ENCODE measurements around the gene RFX6. TPM values are rescaled to one million over a fixed set of nuclear protein-coding genes. Genes with fewer than 3 reads are reported as not detected.

The RFX6 gene
- total RNA-seq, 1 experiment from 2014 or later, result 1.3 TPM

DNA sequence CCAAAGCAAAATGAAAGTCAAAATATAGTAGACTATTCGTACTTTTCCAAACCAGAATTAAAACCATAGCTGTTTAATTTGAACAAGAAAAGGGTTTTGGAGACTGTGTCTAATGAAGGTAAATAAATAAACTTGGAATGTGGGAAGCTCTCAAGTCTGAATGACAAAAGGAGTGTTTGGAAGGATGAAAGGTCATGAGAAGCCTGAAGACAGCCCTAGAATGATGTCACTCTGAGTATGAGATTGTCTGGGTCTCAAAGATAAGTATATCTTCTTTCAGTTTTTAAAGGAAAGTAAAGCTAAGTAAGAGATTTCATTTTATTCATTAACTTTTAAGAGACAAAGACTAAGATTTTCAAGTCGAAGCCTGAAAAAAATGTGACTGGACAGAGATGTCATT is 72.9 kb downstream of the RFX6 start:
- BruUV-seq (replicated peaks), result no TSS peak
- no peaks in the 10 kb centered on the region for H3K9me3 Mint-ChIP-seq (ENCODE audit: unreplicated experiment)
- TF ChIP-seq, protein P1, sequence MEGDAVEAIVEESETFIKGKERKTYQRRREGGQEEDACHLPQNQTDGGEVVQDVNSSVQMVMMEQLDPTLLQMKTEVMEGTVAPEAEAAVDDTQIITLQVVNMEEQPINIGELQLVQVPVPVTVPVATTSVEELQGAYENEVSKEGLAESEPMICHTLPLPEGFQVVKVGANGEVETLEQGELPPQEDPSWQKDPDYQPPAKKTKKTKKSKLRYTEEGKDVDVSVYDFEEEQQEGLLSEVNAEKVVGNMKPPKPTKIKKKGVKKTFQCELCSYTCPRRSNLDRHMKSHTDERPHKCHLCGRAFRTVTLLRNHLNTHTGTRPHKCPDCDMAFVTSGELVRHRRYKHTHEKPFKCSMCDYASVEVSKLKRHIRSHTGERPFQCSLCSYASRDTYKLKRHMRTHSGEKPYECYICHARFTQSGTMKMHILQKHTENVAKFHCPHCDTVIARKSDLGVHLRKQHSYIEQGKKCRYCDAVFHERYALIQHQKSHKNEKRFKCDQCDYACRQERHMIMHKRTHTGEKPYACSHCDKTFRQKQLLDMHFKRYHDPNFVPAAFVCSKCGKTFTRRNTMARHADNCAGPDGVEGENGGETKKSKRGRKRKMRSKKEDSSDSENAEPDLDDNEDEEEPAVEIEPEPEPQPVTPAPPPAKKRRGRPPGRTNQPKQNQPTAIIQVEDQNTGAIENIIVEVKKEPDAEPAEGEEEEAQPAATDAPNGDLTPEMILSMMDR (IDR thresholded peaks at IDR 0.05; ENCODE audit: insufficient read depth in 1 of 2, low read depth in 1 of 2, low read length in 1 of 2, severe bottlenecking in 1 of 2, unreplicated experiment in 1 of 2), result no peak
- intact Hi-C loops (cut with micrococcal nuclease; ENCODE audit: unreplicated experiment), result loop anchor here (5.0 kb wide), 1 partner anchor 642 kb away; no protein-coding TSS in a partner anchor
- CTCF ChIA-PET, result no interaction called here
- DNase-seq, result no peak
- H3K4me3 Mint-ChIP-seq (ENCODE audit: unreplicated experiment), result no peak overlapping the region
- no peaks in the 10 kb centered on the region for H3K36me3 Mint-ChIP-seq (ENCODE audit: insufficient read depth, unreplicated experiment)
- peaks cover 57% of the 10 kb centered on the region for H3K4me1 ChIP-seq
- no peaks in the 10 kb centered on the region for H3K36me3 ChIP-seq (ENCODE audit: control insufficient read depth, insufficient read depth, low read length)
- H3K4me3 ChIP-seq (ENCODE audit: low read depth, low read length), result no peak overlapping the region
- peaks cover 57% of the 10 kb centered on the region for H3K4me1 Mint-ChIP-seq (ENCODE audit: low read depth, unreplicated experiment)
- POLR2A ChIA-PET, result no interaction called here
- no peaks in the 10 kb centered on the region for H3K27me3 ChIP-seq (replicated peaks; ENCODE audit: control insufficient read depth, insufficient read depth, low read length)
- no peaks in the 10 kb centered on the region for H3K9me3 ChIP-seq
- no peak overlapping the region for H3K27ac Mint-ChIP-seq (ENCODE audit: unreplicated experiment)
- no peaks in the 10 kb centered on the region for H3K27me3 Mint-ChIP-seq (ENCODE audit: insufficient read depth, unreplicated experiment)

DNA sequence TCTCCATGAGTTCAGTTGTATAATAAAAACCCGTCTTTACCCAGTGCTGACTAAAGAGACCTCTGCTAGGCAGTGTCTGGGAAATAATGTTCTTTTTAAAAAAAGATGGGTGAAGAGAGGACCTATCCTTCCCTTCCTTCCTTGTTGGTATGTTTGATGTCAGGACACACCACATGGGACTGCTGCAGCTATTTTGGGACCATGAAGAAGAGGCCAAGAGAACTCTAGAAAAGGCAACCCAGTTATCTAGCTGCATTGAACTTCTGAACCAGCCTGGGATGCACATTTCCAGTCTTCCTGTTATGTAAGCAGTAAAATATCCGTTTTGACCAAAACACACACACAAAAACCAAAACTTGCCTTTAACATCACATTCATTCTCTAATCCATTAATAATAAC is 77.3 kb downstream of the RFX6 start:
- H3K27me3 ChIP-seq (replicated peaks; ENCODE audit: control insufficient read depth, insufficient read depth, low read length), result no peaks in the 10 kb centered on the region
- Mint-ChIP-seq H3K4me3 (ENCODE audit: unreplicated experiment) (peak overlapping the region; percentile 54), H3K9me3 (ENCODE audit: unreplicated experiment) (no peaks in the 10 kb centered on the region), H3K36me3 (ENCODE audit: insufficient read depth, unreplicated experiment) (no peaks in the 10 kb centered on the region), H3K27ac (ENCODE audit: unreplicated experiment) (peak overlapping the region; percentile 38), H3K4me1 (ENCODE audit: low read depth, unreplicated experiment) (peaks cover 29% of the 10 kb centered on the region), H3K27me3 (ENCODE audit: insufficient read depth, unreplicated experiment) (no peaks in the 10 kb centered on the region)
- ChIA-PET CTCF (no interaction called here), POLR2A (no interaction called here)
- no peaks in the 10 kb centered on the region for H3K9me3 ChIP-seq
- H3K36me3 ChIP-seq (ENCODE audit: control insufficient read depth, insufficient read depth, low read length), result no peaks in the 10 kb centered on the region
- H3K4me1 ChIP-seq, result peaks cover 39% of the 10 kb centered on the region
- intact Hi-C loops (cut with micrococcal nuclease; ENCODE audit: unreplicated experiment), result no loop called here
- no peak for DNase-seq
- TF ChIP-seq, protein P1 (IDR thresholded peaks at IDR 0.05; ENCODE audit: insufficient read depth in 1 of 2, low read depth in 1 of 2, low read length in 1 of 2, severe bottlenecking in 1 of 2, unreplicated experiment in 1 of 2), result no peak
- no TSS peak for BruUV-seq (replicated peaks)
- no peak overlapping the region for H3K4me3 ChIP-seq (ENCODE audit: low read depth, low read length)

DNA sequence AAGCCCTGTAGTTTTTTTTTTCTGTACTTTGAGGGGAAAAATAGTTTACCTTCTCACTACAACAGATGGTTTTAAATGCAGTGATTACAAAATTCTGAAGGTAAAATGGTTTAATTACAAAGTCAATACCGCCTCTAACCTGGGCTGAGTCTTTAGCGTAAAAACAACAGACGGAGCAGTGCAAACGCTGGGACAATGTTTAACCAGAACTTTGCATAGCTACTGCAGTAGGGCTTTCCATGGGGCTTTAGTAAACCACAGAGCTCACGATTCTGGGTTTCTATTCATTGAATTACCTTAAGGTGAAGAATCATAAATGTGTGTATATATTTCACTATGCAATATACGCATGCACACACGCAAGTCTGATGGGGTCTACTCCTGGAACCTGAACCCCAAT is 77.9 kb downstream of the RFX6 start:
- Mint-ChIP-seq H3K4me3 (ENCODE audit: unreplicated experiment) (peak overlapping the region; percentile 54), H3K27me3 (ENCODE audit: insufficient read depth, unreplicated experiment) (no peaks in the 10 kb centered on the region), H3K27ac (ENCODE audit: unreplicated experiment) (peak overlapping the region; percentile 38), H3K36me3 (ENCODE audit: insufficient read depth, unreplicated experiment) (no peaks in the 10 kb centered on the region), H3K4me1 (ENCODE audit: low read depth, unreplicated experiment) (peaks cover 27% of the 10 kb centered on the region), H3K9me3 (ENCODE audit: unreplicated experiment) (no peaks in the 10 kb centered on the region)
- ChIA-PET POLR2A (no interaction called here), CTCF (no interaction called here)
- peak in 1 of 2 experiments; percentile 41 for DNase-seq
- TF ChIP-seq, protein P1 (IDR thresholded peaks at IDR 0.05; ENCODE audit: insufficient read depth in 1 of 2, low read depth in 1 of 2, low read length in 1 of 2, severe bottlenecking in 1 of 2, unreplicated experiment in 1 of 2), result no peak
- Histone ChIP-seq H3K9me3 (no peaks in the 10 kb centered on the region), H3K36me3 (ENCODE audit: control insufficient read depth, insufficient read depth, low read length) (no peaks in the 10 kb centered on the region), H3K4me3 (ENCODE audit: low read depth, low read length) (no peak overlapping the region), H3K27me3 (replicated peaks; ENCODE audit: control insufficient read depth, insufficient read depth, low read length) (no peaks in the 10 kb centered on the region), H3K4me1 (peaks cover 33% of the 10 kb centered on the region)
- BruUV-seq (replicated peaks), result no TSS peak
- intact Hi-C loops (cut with micrococcal nuclease; ENCODE audit: unreplicated experiment), result loop anchor here (1.0 kb wide), 2 partner anchors 22 to 31 kb away; no protein-coding TSS in a partner anchor

Data from Caco-2 (cell line).